Neural progenitor cell (in vitro differentiated cells): ENCODE data around the gene HTD2.

Experiments
- EZH2 ChIP-seq: fragments of 200-600 bp; sonication (generic); IDR thresholded peaks from 2 replicates; pipeline ENCODE4 v1.6.1; 2017; ENCODE audit warnings: antibody characterized with exemption, mild to moderate bottlenecking, moderate library complexity
- EZH2phosphoT487 ChIP-seq: fragments of 200-600 bp; sonication (generic); IDR thresholded peaks from 2 replicates; pipeline ENCODE4 v1.6.1; 2017; ENCODE audit warnings: antibody characterized with exemption
- TF ChIP-seq, protein P1 (sequence below): fragments of 200-600 bp; sonication (generic); IDR thresholded peaks from 2 replicates; pipeline ENCODE4 v1.5.1; 2017; ENCODE audit warnings: antibody characterized with exemption, mild to moderate bottlenecking

DNA sequence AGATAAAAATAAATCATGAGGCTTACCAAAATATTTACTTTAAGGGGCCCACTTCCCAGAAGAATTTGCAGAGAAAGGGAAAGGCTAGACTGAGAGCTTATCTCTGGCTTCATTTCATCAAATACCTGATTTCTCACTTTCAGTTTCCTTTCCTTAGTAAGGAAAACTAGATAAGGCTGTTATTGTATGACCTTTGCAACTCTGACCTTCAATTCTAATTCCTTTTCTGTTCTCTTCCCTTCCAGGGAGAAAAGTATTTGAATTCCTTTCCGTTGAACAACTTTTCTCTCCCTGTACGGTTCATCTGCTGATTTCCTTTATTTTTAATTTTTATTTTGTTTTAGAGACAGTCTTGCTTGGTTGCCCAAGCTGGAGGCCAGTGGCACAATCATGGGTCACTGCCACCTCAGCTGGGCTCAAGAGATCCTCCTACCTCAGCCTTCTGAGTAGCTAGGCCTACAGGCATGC is 19.2 kb downstream of the HTD2 start:
- TF ChIP-seq, protein P1, sequence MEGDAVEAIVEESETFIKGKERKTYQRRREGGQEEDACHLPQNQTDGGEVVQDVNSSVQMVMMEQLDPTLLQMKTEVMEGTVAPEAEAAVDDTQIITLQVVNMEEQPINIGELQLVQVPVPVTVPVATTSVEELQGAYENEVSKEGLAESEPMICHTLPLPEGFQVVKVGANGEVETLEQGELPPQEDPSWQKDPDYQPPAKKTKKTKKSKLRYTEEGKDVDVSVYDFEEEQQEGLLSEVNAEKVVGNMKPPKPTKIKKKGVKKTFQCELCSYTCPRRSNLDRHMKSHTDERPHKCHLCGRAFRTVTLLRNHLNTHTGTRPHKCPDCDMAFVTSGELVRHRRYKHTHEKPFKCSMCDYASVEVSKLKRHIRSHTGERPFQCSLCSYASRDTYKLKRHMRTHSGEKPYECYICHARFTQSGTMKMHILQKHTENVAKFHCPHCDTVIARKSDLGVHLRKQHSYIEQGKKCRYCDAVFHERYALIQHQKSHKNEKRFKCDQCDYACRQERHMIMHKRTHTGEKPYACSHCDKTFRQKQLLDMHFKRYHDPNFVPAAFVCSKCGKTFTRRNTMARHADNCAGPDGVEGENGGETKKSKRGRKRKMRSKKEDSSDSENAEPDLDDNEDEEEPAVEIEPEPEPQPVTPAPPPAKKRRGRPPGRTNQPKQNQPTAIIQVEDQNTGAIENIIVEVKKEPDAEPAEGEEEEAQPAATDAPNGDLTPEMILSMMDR: no peak
- no peak for TF ChIP-seq EZH2phosphoT487
- TF ChIP-seq EZH2: no peak
